Suprapubic skin (tissue), 4 donors: ENCODE data around the gene MPEG1.

ENCODE experiments used
- POLR2A ChIP-seq, 2 donors: fragments of 450-650 bp; IDR thresholded peaks; one replicate each; pipeline ENCODE4 v1.6.1; 2017; ENCODE audit warnings: antibody characterized with exemption in 2 of 2, mild to moderate bottlenecking in 2 of 2, moderate library complexity in 2 of 2
- POLR2AphosphoS5 ChIP-seq, 3 donors: sonication (generic); formaldehyde crosslinking; IDR thresholded peaks; one replicate each; pipeline ENCODE4 v1.6.1; 2017; ENCODE audit warnings: antibody characterized with exemption in 3 of 3
- TF ChIP-seq, protein P1 (sequence below), 2 donors: fragments of 200-600 bp in 1 of 2; fragments of 450-650 bp in 1 of 2; sonication (generic) in 1 of 2; IDR thresholded peaks; one replicate each; pipeline ENCODE4 v1.5.1; 2016 to 2019; ENCODE audit warnings: antibody characterized with exemption in 2 of 2, mild to moderate bottlenecking in 1 of 2, moderate library complexity in 1 of 2

DNA sequence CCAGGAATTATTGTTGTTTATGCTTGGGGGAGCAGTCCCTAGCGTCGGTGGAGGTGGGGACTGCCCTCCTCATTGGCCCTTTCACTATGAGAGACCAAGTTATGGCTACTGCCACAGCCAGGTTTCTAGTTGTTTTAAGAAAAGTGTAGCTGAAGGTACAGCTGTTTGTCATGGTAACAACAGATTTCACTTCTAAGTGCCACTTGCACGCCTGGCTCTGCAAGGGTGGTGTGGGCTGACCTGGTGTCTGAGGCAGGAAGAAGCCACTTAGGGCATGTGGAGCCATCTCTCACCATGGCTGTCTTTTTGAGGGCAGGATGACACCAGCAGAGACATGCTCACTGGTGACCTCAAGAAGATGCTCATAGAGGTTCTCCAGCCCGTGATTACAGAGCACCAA, 46.3 kb upstream of the MPEG1 start:
- TF ChIP-seq POLR2A (IDR thresholded peaks at IDR 0.05): no peak
- TF ChIP-seq, protein P1, sequence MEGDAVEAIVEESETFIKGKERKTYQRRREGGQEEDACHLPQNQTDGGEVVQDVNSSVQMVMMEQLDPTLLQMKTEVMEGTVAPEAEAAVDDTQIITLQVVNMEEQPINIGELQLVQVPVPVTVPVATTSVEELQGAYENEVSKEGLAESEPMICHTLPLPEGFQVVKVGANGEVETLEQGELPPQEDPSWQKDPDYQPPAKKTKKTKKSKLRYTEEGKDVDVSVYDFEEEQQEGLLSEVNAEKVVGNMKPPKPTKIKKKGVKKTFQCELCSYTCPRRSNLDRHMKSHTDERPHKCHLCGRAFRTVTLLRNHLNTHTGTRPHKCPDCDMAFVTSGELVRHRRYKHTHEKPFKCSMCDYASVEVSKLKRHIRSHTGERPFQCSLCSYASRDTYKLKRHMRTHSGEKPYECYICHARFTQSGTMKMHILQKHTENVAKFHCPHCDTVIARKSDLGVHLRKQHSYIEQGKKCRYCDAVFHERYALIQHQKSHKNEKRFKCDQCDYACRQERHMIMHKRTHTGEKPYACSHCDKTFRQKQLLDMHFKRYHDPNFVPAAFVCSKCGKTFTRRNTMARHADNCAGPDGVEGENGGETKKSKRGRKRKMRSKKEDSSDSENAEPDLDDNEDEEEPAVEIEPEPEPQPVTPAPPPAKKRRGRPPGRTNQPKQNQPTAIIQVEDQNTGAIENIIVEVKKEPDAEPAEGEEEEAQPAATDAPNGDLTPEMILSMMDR (IDR thresholded peaks at IDR 0.05): no peak
- TF ChIP-seq POLR2AphosphoS5 (IDR thresholded peaks at IDR 0.05): no peak
